C4-2B (cell line): ENCODE results near the gene ZNF385D.

Experiments used
- ZFX ChIP-seq: fragments of 450-650 bp; IDR thresholded peaks from 2 replicates; pipeline ENCODE4 v1.6.1; 2017
- TF ChIP-seq, protein P1 (sequence below): fragments of 450-650 bp; conservative IDR thresholded peaks from 2 replicates; pipeline ENCODE4 v1.5.1; 2017; ENCODE audit warnings: mild to moderate bottlenecking

DNA sequence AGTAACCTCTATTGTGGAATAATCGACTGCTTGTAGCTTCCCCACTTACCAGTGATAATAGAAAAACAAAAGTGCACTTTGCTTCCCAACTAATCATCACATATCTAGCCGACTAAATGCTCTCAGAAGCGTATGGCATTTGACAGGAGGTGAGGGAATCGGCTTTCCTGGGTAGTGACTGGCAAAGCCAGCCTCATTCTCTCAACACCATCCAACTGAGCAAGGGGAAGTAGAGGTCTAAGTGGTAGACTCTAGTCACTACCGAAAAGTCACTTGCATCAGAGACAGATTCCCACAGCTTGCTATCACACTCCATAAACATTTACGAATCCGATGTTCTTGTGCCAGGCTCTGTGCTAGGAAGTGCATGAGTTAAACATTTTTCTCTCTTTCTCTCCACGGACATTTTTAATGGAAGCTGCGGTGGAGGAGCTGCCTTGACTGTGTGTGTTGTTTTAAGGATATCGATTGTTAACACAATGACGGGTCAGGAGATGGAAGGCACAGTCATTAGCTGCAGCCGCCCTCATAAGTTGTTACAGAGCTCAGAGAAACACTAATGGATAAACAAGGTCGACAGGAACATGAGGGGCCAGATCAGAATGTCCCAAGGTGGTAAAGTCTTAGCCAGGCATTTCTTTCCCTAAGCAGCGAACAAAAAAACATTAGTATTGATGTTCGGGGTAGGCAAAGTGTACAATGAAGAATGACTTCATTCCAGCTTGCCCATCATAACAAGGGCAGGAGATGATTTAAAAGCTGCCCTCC lies 11.9 kb downstream of the ZNF385D start:
- TF ChIP-seq, protein P1, sequence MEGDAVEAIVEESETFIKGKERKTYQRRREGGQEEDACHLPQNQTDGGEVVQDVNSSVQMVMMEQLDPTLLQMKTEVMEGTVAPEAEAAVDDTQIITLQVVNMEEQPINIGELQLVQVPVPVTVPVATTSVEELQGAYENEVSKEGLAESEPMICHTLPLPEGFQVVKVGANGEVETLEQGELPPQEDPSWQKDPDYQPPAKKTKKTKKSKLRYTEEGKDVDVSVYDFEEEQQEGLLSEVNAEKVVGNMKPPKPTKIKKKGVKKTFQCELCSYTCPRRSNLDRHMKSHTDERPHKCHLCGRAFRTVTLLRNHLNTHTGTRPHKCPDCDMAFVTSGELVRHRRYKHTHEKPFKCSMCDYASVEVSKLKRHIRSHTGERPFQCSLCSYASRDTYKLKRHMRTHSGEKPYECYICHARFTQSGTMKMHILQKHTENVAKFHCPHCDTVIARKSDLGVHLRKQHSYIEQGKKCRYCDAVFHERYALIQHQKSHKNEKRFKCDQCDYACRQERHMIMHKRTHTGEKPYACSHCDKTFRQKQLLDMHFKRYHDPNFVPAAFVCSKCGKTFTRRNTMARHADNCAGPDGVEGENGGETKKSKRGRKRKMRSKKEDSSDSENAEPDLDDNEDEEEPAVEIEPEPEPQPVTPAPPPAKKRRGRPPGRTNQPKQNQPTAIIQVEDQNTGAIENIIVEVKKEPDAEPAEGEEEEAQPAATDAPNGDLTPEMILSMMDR = no peak
- TF ChIP-seq ZFX = no peak
